ENCODE results near the gene NT5E.

The NT5E gene

DNA sequence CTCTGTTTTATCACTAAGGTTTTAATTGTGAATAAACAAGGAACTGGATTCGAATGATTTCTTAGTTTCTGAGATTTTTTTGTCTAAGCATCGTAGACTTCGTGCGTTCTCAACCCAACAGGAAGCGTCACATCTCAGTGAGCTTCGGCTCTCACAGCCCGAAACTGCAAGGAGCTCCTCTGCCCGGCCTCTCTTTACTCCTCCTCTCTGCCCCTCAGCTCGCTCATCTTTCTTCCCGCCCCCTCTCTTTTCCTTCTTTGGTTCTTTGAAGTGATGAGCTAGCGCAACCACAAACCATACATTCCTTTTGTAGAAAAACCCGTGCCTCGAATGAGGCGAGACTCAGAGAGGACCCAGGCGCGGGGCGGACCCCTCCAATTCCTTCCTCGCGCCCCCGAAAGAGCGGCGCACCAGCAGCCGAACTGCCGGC is 480 bp upstream of the NT5E start:
- peak; percentile 94 for DNase-seq (ENCODE audit: low read depth, low spot score)
- TF ChIP-seq, protein P1, sequence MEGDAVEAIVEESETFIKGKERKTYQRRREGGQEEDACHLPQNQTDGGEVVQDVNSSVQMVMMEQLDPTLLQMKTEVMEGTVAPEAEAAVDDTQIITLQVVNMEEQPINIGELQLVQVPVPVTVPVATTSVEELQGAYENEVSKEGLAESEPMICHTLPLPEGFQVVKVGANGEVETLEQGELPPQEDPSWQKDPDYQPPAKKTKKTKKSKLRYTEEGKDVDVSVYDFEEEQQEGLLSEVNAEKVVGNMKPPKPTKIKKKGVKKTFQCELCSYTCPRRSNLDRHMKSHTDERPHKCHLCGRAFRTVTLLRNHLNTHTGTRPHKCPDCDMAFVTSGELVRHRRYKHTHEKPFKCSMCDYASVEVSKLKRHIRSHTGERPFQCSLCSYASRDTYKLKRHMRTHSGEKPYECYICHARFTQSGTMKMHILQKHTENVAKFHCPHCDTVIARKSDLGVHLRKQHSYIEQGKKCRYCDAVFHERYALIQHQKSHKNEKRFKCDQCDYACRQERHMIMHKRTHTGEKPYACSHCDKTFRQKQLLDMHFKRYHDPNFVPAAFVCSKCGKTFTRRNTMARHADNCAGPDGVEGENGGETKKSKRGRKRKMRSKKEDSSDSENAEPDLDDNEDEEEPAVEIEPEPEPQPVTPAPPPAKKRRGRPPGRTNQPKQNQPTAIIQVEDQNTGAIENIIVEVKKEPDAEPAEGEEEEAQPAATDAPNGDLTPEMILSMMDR (IDR thresholded peaks at IDR 0.05; ENCODE audit: low read depth, low read length) = no peak
- in situ Hi-C loops (cut with HindIII; ENCODE audit: low sequenced_read_pairs) = no loop called here
- peak overlapping the region; percentile 77 for H3K4me3 ChIP-seq (ENCODE audit: low read depth, low read length)

DNA sequence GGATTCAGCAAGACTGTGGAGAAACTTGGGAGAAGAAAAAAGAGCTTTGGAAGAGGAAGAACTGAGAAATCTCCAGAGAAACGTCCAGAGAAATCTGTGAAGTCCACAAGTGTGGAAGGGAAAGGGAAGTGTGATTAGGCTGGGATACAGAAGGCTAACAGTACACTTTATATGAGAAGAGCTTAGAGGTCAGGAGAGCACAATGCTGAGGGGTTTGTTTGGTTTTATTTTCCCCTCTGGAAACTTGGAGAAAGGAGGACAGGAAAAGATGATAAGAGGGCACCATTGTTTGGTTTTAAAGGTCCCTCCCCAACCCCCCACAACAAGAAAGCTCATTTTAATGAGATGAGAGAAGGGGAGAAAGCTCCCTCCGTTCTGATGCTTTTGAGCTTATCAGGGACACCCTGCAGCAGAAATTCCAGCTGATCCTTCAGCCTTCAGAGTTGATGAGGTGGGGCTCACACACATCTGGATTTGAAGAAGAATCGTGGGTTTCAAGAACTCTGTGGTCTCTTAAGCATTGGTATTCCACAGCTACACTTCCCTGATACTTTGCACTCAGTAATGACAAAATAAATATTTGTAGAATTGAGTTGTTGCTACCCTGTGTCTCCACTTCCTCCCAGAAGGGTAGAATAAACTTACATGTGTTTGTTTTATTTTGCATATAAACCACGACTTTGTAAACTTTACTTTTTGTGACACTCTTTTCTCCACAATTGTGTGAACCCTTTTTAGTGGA is 1.9 kb downstream of the NT5E start:
- H3K4me3 ChIP-seq (ENCODE audit: low read depth, low read length) = peak overlapping the region; percentile 77
- no peak for DNase-seq (ENCODE audit: low read depth, low spot score)
- in situ Hi-C loops (cut with HindIII; ENCODE audit: low sequenced_read_pairs) = no loop called here
- TF ChIP-seq, protein P1 (IDR thresholded peaks at IDR 0.05; ENCODE audit: low read depth, low read length) = no peak

DNA sequence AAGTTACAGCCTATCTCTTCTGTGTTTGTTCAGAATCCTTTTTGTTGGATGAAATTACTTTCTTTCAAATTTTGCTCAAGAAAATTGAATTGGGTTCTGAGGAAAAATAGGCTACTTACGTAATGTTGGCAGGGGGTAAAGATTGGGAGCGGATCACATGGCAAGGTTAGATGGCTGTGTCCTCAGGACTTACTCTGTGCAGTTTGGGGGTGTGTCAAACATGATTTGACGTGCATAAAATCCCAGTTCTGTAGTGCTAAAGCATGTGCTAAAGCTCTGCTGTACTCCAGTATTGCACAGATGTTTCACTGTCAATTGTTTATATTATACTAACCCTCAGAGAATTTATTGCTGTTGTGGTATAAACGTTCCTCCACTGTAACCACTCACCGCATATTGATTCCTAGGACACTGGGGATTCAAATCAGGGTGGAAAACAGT is 2.6 kb downstream of the NT5E start:
- in situ Hi-C loops (cut with HindIII; ENCODE audit: low sequenced_read_pairs) = no loop called here
- DNase-seq (ENCODE audit: low read depth, low spot score) = peak; percentile 80
- peak overlapping the region; percentile 77 for H3K4me3 ChIP-seq (ENCODE audit: low read depth, low read length)
- TF ChIP-seq, protein P1 (IDR thresholded peaks at IDR 0.05; ENCODE audit: low read depth, low read length) = no peak

DNA sequence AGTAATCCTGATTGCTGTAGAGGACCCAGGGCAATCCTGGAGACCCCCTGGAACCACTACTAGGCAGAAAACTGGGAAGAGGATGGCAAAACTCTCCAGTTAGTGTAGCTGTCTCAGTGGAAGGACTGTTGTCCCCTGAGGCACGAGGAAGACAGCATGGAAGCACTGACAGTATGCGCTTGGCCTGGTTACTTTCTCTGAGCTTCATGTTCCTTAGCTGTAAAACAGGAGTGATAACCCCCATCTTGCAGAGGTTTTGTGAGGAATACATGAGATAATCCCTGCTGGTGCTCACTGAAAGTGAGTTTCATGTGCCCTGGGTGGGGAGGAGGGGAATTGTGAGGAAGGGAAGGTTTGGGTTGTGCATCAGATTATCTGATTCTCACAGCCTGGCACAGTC is 3.2 kb downstream of the NT5E start:
- TF ChIP-seq, protein P1 (IDR thresholded peaks at IDR 0.05; ENCODE audit: low read depth, low read length) = no peak
- H3K4me3 ChIP-seq (ENCODE audit: low read depth, low read length) = peak overlapping the region; percentile 77
- DNase-seq (ENCODE audit: low read depth, low spot score) = no peak
- in situ Hi-C loops (cut with HindIII; ENCODE audit: low sequenced_read_pairs) = no loop called here

DNA sequence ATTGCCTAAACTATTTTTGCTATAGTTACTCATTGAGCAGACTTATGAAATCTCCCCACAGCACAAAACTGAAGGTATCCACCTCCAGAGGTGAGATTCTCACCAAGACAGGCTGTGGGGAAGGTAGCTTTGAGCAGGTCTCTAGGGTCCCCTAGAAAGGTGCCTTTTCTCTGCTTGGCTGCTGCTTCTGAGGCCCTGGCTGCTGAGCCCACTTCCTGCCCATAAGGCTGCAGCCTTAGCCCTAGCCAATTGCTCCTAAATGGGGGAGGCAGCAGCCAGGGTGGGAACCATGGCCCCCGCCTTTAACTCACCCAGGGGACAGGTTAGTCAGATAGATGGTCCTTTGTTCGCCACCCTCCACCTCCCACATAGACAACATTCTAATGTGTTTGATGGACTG is 3.6 kb downstream of the NT5E start:
- peak overlapping the region; percentile 77 for H3K4me3 ChIP-seq (ENCODE audit: low read depth, low read length)
- TF ChIP-seq, protein P1 (IDR thresholded peaks at IDR 0.05; ENCODE audit: low read depth, low read length) = no peak
- DNase-seq (ENCODE audit: low read depth, low spot score) = no peak
- in situ Hi-C loops (cut with HindIII; ENCODE audit: low sequenced_read_pairs) = no loop called here

DNA sequence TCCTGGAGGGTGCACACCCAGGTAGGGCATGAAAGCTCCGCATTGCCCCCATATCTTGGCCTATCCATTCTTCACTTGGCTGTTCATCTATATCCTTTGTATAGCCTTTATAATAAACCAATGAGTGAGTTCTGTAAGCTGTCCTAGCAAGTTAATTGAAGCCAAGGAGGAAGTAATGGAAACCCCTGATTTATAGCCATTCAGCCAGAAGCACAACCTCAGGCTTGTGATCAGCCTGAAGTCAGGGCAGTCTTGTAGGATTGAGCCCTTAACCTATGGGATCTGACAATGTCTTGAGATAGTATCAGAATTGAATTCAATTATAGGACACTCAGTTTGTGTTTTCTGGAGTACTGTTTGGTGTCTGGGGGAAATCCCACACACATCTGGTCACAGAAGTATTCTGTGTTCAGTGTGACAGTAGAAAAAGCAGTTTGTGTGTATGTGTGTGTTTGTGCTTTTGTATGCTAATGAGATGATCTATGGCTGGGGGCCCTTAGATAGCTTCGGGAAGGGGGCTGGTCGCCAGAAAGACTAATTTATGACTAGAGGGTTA is 5.7 kb downstream of the NT5E start:
- in situ Hi-C loops (cut with HindIII; ENCODE audit: low sequenced_read_pairs) = no loop called here
- TF ChIP-seq, protein P1 (IDR thresholded peaks at IDR 0.05; ENCODE audit: low read depth, low read length) = no peak
- DNase-seq (ENCODE audit: low read depth, low spot score) = no peak
- no peak overlapping the region for H3K4me3 ChIP-seq (ENCODE audit: low read depth, low read length)
